Gastrocnemius medialis (tissue), 4 donors: Measurements from ENCODE around the gene ATG10. TPM values are rescaled to one million over a fixed set of nuclear protein-coding genes. Genes with fewer than 3 reads are reported as not detected.

Experiments used
- ATAC-seq, 2 donors: fragments of 150-250 bp; one replicate each; pipeline ENCODE4 v1.9.1; 2016
- DNase-seq, 2 donors: peaks; one replicate each; pipeline ENCODE4 v3.0.0-alpha.2; 2019
- H3K27ac ChIP-seq, 4 donors: fragments of 200-600 bp; sonication (generic); 1 replicate in 1 of 4; 2 replicates in 3 of 4; pipeline ENCODE4 v1.5.1; 2016 to 2018; ENCODE audit warnings: mild to moderate bottlenecking in 2 of 4, moderate library complexity in 1 of 4
- H3K27me3 ChIP-seq, 3 donors: fragments of 200-600 bp; sonication (generic) in 2 of 3; 1 replicate in 1 of 3; 2 replicates in 2 of 3; pipeline versions ENCODE4 v1.5.1 to v1.6.0; 2016 to 2019; ENCODE audit warnings: mild to moderate bottlenecking in 1 of 3, moderate library complexity in 1 of 3
- H3K36me3 ChIP-seq, 2 donors: fragments of 200-600 bp; sonication (generic) in 1 of 2; one replicate each; pipeline ENCODE4 v1.5.1; 2017 to 2018
- H3K4me1 ChIP-seq, 2 donors: fragments of 200-600 bp; sonication (generic) in 1 of 2; one replicate each; pipeline ENCODE4 v1.5.1; 2016 to 2017; ENCODE audit warnings: mild to moderate bottlenecking in 2 of 2
- H3K4me3 ChIP-seq, 4 donors: fragments of 200-600 bp; sonication (generic) in 3 of 4; 1 replicate in 1 of 4; 2 replicates in 3 of 4; pipeline ENCODE4 v1.5.1; 2016 to 2019; ENCODE audit warnings: mild to moderate bottlenecking in 2 of 4
- H3K9me3 ChIP-seq, 3 donors: fragments of 200-600 bp; sonication (generic) in 2 of 3; 1 replicate in 1 of 3; 2 replicates in 2 of 3; pipeline ENCODE4 v1.5.1; 2016 to 2019
- CTCF ChIP-seq, 5 experiments: fragments of 450-650 bp in 3 of 5; fragments of 200-600 bp in 2 of 5; sonication (generic) in 2 of 5; IDR thresholded peaks in 4 of 5; conservative IDR thresholded peaks in 1 of 5; 1 replicate in 4 of 5; 2 replicates in 1 of 5; pipeline ENCODE4 v1.5.1; 2016 to 2019; ENCODE audit warnings: antibody characterized with exemption in 5 of 5, mild to moderate bottlenecking in 3 of 5, moderate library complexity in 3 of 5
- POLR2A ChIP-seq, 2 donors: fragments of 450-650 bp; IDR thresholded peaks; one replicate each; pipeline ENCODE4 v1.6.1; 2017; ENCODE audit warnings: antibody characterized with exemption in 2 of 2, mild to moderate bottlenecking in 2 of 2, moderate library complexity in 2 of 2
- in situ Hi-C, 4 donors: fragments of 200-750 bp; cut with MboI; loops; one replicate each; pipeline versions ENCODE4 v1.15.0 to v1.8.0; 2017; ENCODE audit warnings: low sequenced_read_pairs in 4 of 4
- intact Hi-C: fragments of 100-400 bp; cut with DNase I; formaldehyde crosslinking; loops from one replicate; pipeline ENCODE4 v1.15.1; 2023; ENCODE audit warnings: low total_unique reads
- total RNA-seq, 4 donors: library from RNA; depleted of rRNA; stranded (reverse); fragments of >200 nt; gene quantifications; one replicate each; pipeline versions ENCODE4 v1.1.0 to v1.2.3, GENCODE V29; 2016

ATG10 gene
- total RNA-seq, 4 donors from 2014 or later = 2.9 to 8.5 (median 6.0) TPM

GRCh38 chr5:82156874-82157273, 185.1 kb downstream of the ATG10 start:
- H3K27me3 ChIP-seq = no peaks in the 10 kb centered on the region
- H3K9me3 ChIP-seq = no peaks in the 10 kb centered on the region
- TF ChIP-seq POLR2A (IDR thresholded peaks at IDR 0.05) = no peak
- TF ChIP-seq CTCF (IDR thresholded peaks at IDR 0.05 in 4 of 5, conservative IDR thresholded peaks at IDR 0.05 in 1 of 5) = no peak
- no peaks in the 10 kb centered on the region for H3K36me3 ChIP-seq
- in situ Hi-C loops (loop anchor here in 2 of 4 donors (25.0 kb wide), 2 partner anchors 295 to 395 kb away; partner anchors contain the start of gene SSBP2 (in 1 of the 2)), intact Hi-C loops (no loop called here)
- DNase-seq (no peak), ATAC-seq (no peak)
- H3K4me3 ChIP-seq = no peak overlapping the region
- H3K4me1 ChIP-seq = no peaks in the 10 kb centered on the region
- H3K27ac ChIP-seq = no peak overlapping the region

- DNase-seq (no peak), ATAC-seq (no peak)
- Histone ChIP-seq H3K27ac (no peak overlapping the region), H3K36me3 (no peaks in the 10 kb centered on the region), H3K4me1 (peaks cover 0 to 9% of the 10 kb centered on the region in 2 donors), H3K27me3 (no peaks in the 10 kb centered on the region), H3K4me3 (no peak overlapping the region), H3K9me3 (no peaks in the 10 kb centered on the region)
- intact Hi-C loops = no loop called here
- in situ Hi-C loops = loop anchor here in 2 of 4 donors (25.0 kb wide), 2 partner anchors 297 to 397 kb away; partner anchors contain the start of gene SSBP2 (in 1 of the 2)
- no peak for TF ChIP-seq CTCF (IDR thresholded peaks at IDR 0.05 in 4 of 5, conservative IDR thresholded peaks at IDR 0.05 in 1 of 5)
These were observed 187.1 kb downstream of the ATG10 start for GRCh38 chr5:82158755-82159413.

GRCh38 chr5:82160948-82161347, 189.1 kb downstream of the ATG10 start:
- no peak for TF ChIP-seq POLR2A (IDR thresholded peaks at IDR 0.05)
- no peak for TF ChIP-seq CTCF (IDR thresholded peaks at IDR 0.05 in 4 of 5, conservative IDR thresholded peaks at IDR 0.05 in 1 of 5)
- in situ Hi-C loops = loop anchor here (5.0 to 25.0 kb wide), 5 partner anchors 54 to 736 kb away; partner anchors contain the start of gene SSBP2 (in 1 of the 4)
- Histone ChIP-seq H3K27ac (no peak overlapping the region), H3K4me3 (no peak overlapping the region), H3K9me3 (no peaks in the 10 kb centered on the region), H3K36me3 (no peaks in the 10 kb centered on the region), H3K27me3 (no peaks in the 10 kb centered on the region), H3K4me1 (peaks cover 11 to 23% of the 10 kb centered on the region in 2 donors)
- intact Hi-C loops = loop anchor here (10.0 kb wide), 1 partner anchor 916 kb away; no protein-coding TSS in a partner anchor
- ATAC-seq (no peak), DNase-seq (no peak)

GRCh38 chr5:82162573-82162972, 190.8 kb downstream of the ATG10 start:
- ATAC-seq (no peak), DNase-seq (no peak)
- H3K4me3 ChIP-seq = no peak overlapping the region
- no peaks in the 10 kb centered on the region for H3K36me3 ChIP-seq
- peaks cover 14 to 25% of the 10 kb centered on the region in 2 donors for H3K4me1 ChIP-seq
- H3K27me3 ChIP-seq = no peaks in the 10 kb centered on the region
- no peaks in the 10 kb centered on the region for H3K9me3 ChIP-seq
- TF ChIP-seq CTCF (IDR thresholded peaks at IDR 0.05 in 4 of 5, conservative IDR thresholded peaks at IDR 0.05 in 1 of 5) (no peak), POLR2A (IDR thresholded peaks at IDR 0.05) (no peak)
- no peak overlapping the region for H3K27ac ChIP-seq
- in situ Hi-C loops = loop anchor here (5.0 to 25.0 kb wide), 5 partner anchors 55 to 738 kb away; partner anchors contain the start of gene SSBP2 (in 1 of the 4)
- intact Hi-C loops = loop anchor here (10.0 kb wide), 1 partner anchor 918 kb away; no protein-coding TSS in a partner anchor
